SK-N-SH treated with all-trans-retinoic acid at 6 μM for 48 hours (cell line): ENCODE data around the gene FOXA1.

Source experiments
- ARNTL ChIP-seq: fragments of 450-650 bp; formaldehyde crosslinking; IDR thresholded peaks from 2 replicates; pipeline ENCODE4 v1.5.0; 2020; ENCODE audit warnings: low read depth, mild to moderate bottlenecking, moderate library complexity, borderline replicate concordance
- ESRRG ChIP-seq: fragments of 250-450 bp; sonication (Bioruptor Pico); IDR thresholded peaks from 2 replicates; pipeline ENCODE4 v1.6.1; 2021; ENCODE audit warnings: mild to moderate bottlenecking
- ISL1 ChIP-seq: fragments of 250-450 bp; sonication (Bioruptor Pico); IDR thresholded peaks from 2 replicates; pipeline ENCODE4 v2.1.2; 2022; ENCODE audit warnings: mild to moderate bottlenecking, moderate library complexity
- PATZ1 ChIP-seq: fragments of 250-450 bp; sonication (Bioruptor Pico); IDR thresholded peaks from 2 replicates; pipeline ENCODE4 v1.8.0; 2020; ENCODE audit warnings: mild to moderate bottlenecking, moderate library complexity, borderline replicate concordance
- PPARA ChIP-seq: fragments of 250-450 bp; sonication (Bioruptor Pico); IDR thresholded peaks from 2 replicates; pipeline ENCODE4 v1.5.0; 2020; ENCODE audit warnings: mild to moderate bottlenecking, borderline replicate concordance
- TCF4 ChIP-seq: fragments of 250-450 bp; sonication (Bioruptor Pico); IDR thresholded peaks from 2 replicates; pipeline ENCODE4 v1.8.0; 2021; ENCODE audit warnings: mild to moderate bottlenecking, moderate library complexity, borderline replicate concordance
- ZC3H10 ChIP-seq: fragments of 250-450 bp; sonication (Bioruptor Pico); IDR thresholded peaks from 2 replicates; pipeline ENCODE4 v1.5.1; 2021; ENCODE audit warnings: mild to moderate bottlenecking, moderate library complexity
- ZNF565 ChIP-seq: fragments of 450-650 bp; formaldehyde crosslinking; conservative IDR thresholded peaks from 2 replicates; pipeline ENCODE4 v1.5.0; 2020; ENCODE audit warnings: low read depth, mild to moderate bottlenecking, moderate library complexity
- TF ChIP-seq, protein P1 (sequence below): fragments of 250-450 bp; sonication (Bioruptor Pico); IDR thresholded peaks from 2 replicates; pipeline ENCODE4 v1.5.1; 2020; ENCODE audit warnings: low read depth, mild to moderate bottlenecking, moderate library complexity
- TF ChIP-seq, protein P2 (sequence below): fragments of 250-450 bp; sonication (Bioruptor Pico); IDR thresholded peaks from 2 replicates; pipeline ENCODE4 v1.5.1; 2021; ENCODE audit warnings: mild to moderate bottlenecking, moderate library complexity
- TF ChIP-seq, protein P3 (sequence below): fragments of 250-450 bp; sonication (Bioruptor Pico); IDR thresholded peaks from 2 replicates; pipeline ENCODE4 v1.8.0; 2021; ENCODE audit warnings: low read depth, mild to moderate bottlenecking, moderate library complexity, borderline replicate concordance

- TF ChIP-seq PATZ1 (CRISPR knock-in tag) (no peak), ESRRG (CRISPR knock-in tag) (no peak), ZNF565 (CRISPR knock-in tag) (no peak), ISL1 (CRISPR knock-in tag) (no peak), ARNTL (CRISPR knock-in tag) (no peak), PPARA (CRISPR knock-in tag) (no peak), TCF4 (no peak), ZC3H10 (CRISPR knock-in tag) (no peak)
- TF ChIP-seq, protein P1, sequence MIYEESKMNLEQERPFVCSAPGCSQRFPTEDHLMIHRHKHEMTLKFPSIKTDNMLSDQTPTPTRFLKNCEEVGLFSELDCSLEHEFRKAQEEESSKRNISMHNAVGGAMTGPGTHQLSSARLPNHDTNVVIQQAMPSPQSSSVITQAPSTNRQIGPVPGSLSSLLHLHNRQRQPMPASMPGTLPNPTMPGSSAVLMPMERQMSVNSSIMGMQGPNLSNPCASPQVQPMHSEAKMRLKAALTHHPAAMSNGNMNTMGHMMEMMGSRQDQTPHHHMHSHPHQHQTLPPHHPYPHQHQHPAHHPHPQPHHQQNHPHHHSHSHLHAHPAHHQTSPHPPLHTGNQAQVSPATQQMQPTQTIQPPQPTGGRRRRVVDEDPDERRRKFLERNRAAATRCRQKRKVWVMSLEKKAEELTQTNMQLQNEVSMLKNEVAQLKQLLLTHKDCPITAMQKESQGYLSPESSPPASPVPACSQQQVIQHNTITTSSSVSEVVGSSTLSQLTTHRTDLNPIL (CRISPR knock-in tag) = no peak
- TF ChIP-seq, protein P2, sequence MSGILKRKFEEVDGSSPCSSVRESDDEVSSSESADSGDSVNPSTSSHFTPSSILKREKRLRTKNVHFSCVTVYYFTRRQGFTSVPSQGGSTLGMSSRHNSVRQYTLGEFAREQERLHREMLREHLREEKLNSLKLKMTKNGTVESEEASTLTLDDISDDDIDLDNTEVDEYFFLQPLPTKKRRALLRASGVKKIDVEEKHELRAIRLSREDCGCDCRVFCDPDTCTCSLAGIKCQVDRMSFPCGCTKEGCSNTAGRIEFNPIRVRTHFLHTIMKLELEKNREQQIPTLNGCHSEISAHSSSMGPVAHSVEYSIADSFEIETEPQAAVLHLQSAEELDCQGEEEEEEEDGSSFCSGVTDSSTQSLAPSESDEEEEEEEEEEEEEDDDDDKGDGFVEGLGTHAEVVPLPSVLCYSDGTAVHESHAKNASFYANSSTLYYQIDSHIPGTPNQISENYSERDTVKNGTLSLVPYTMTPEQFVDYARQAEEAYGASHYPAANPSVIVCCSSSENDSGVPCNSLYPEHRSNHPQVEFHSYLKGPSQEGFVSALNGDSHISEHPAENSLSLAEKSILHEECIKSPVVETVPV (CRISPR knock-in tag) = no peak
- TF ChIP-seq, protein P3, sequence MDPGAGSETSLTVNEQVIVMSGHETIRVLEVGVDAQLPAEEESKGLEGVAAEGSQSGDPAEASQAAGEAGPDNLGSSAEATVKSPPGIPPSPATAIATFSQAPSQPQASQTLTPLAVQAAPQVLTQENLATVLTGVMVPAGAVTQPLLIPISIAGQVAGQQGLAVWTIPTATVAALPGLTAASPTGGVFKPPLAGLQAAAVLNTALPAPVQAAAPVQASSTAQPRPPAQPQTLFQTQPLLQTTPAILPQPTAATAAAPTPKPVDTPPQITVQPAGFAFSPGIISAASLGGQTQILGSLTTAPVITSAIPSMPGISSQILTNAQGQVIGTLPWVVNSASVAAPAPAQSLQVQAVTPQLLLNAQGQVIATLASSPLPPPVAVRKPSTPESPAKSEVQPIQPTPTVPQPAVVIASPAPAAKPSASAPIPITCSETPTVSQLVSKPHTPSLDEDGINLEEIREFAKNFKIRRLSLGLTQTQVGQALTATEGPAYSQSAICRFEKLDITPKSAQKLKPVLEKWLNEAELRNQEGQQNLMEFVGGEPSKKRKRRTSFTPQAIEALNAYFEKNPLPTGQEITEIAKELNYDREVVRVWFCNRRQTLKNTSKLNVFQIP (CRISPR knock-in tag) = no peak
Observed at GRCh38 chr14:37573356-37573755, 21.7 kb downstream of the FOXA1 start.
